GM23338 (cell line): Measurements from ENCODE around the gene COL18A1.

Experiments used
- CREB1 ChIP-seq: fragments of 250-450 bp; sonication (Bioruptor Pico); IDR thresholded peaks from 2 replicates; pipeline ENCODE4 v1.5.0; 2020; ENCODE audit warnings: low read depth, mild to moderate bottlenecking, moderate library complexity
- EZH2 ChIP-seq: fragments of 200-600 bp; sonication (generic); IDR thresholded peaks from one replicate; pipeline ENCODE4 v1.8.0; 2017; ENCODE audit warnings: antibody characterized with exemption, mild to moderate bottlenecking, low read depth; ENCODE audit not compliant: unreplicated experiment
- REST ChIP-seq: IDR thresholded peaks from one replicate; pipeline ENCODE4 v1.6.1; 2018; ENCODE audit warnings: antibody characterized with exemption; ENCODE audit not compliant: unreplicated experiment
- TF ChIP-seq, protein P1 (sequence below), 2 experiments: fragments of 200-600 bp in 1 of 2; sonication (generic) in 1 of 2; conservative IDR thresholded peaks; 2 replicates each; pipeline versions ENCODE4 v1.5.1 to v1.6.1; 2016 to 2017; ENCODE audit warnings: antibody characterized with exemption in 2 of 2, low read depth in 2 of 2, mild to moderate bottlenecking in 2 of 2, moderate library complexity in 1 of 2

- TF ChIP-seq EZH2 (no peak), REST (no peak), CREB1 (CRISPR knock-in tag) (no peak)
- TF ChIP-seq, protein P1, sequence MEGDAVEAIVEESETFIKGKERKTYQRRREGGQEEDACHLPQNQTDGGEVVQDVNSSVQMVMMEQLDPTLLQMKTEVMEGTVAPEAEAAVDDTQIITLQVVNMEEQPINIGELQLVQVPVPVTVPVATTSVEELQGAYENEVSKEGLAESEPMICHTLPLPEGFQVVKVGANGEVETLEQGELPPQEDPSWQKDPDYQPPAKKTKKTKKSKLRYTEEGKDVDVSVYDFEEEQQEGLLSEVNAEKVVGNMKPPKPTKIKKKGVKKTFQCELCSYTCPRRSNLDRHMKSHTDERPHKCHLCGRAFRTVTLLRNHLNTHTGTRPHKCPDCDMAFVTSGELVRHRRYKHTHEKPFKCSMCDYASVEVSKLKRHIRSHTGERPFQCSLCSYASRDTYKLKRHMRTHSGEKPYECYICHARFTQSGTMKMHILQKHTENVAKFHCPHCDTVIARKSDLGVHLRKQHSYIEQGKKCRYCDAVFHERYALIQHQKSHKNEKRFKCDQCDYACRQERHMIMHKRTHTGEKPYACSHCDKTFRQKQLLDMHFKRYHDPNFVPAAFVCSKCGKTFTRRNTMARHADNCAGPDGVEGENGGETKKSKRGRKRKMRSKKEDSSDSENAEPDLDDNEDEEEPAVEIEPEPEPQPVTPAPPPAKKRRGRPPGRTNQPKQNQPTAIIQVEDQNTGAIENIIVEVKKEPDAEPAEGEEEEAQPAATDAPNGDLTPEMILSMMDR (conservative IDR thresholded peaks at IDR 0.05; ENCODE audit: low read depth in 2 of 2), result no peak
Measured at GRCh38 chr21:45366476-45366875, 38.5 kb upstream of the COL18A1 start.
